PFSK-1 (cell line): Measurements from ENCODE around the gene PSMB2.

ENCODE experiments used
- FOXP2 ChIP-seq: optimal IDR thresholded peaks from 2 replicates; pipeline ENCODE3; 2011; ENCODE audit warnings: borderline replicate concordance, control low read depth, inconsistent platforms; ENCODE audit not compliant: insufficient read depth; ENCODE audit errors: extremely low read length, extremely low read depth
- POLR2AphosphoS5 ChIP-seq: IDR thresholded peaks from 2 replicates; pipeline ENCODE4 v1.6.1; 2012; ENCODE audit warnings: low read depth, mild to moderate bottlenecking, control low read depth, low read length, moderate library complexity
- SIN3A ChIP-seq: IDR thresholded peaks from 2 replicates; pipeline ENCODE4 v1.6.1; 2012; ENCODE audit warnings: mild to moderate bottlenecking, low read length, moderate library complexity, borderline replicate concordance; ENCODE audit not compliant: insufficient read depth
- TAF1 ChIP-seq: IDR thresholded peaks from 2 replicates; pipeline ENCODE4 v1.6.1; 2012; ENCODE audit warnings: low read length, control low read depth, borderline replicate concordance; ENCODE audit not compliant: insufficient read depth
- TF ChIP-seq, protein P1 (sequence below), 2 experiments: IDR thresholded peaks; 2 replicates each; pipeline versions ENCODE4 v1.6.1 to v1.8.0; 2011 to 2012; ENCODE audit warnings: low read depth in 2 of 2, low read length in 2 of 2, control low read depth in 1 of 2, inconsistent platforms in 1 of 2, mild to moderate bottlenecking in 1 of 2, moderate library complexity in 1 of 2; ENCODE audit not compliant: insufficient read depth in 1 of 2

PSMB2 gene

DNA sequence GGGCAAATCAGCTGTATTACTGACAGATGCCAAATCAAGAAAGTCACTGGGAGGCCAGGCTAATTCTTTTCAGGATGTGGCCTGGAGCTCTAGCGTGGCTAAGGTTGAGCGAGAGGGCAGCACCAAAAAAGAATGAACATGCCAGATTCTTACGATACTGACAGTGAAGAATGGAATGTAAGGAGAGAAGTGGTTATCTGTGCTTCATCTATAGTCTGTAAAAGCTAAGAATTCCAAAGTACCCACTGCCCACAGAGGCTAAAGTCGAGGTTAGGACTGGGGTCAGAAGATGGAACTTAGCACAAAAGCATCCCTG is 35.5 kb downstream of the PSMB2 start:
- TF ChIP-seq, protein P1, sequence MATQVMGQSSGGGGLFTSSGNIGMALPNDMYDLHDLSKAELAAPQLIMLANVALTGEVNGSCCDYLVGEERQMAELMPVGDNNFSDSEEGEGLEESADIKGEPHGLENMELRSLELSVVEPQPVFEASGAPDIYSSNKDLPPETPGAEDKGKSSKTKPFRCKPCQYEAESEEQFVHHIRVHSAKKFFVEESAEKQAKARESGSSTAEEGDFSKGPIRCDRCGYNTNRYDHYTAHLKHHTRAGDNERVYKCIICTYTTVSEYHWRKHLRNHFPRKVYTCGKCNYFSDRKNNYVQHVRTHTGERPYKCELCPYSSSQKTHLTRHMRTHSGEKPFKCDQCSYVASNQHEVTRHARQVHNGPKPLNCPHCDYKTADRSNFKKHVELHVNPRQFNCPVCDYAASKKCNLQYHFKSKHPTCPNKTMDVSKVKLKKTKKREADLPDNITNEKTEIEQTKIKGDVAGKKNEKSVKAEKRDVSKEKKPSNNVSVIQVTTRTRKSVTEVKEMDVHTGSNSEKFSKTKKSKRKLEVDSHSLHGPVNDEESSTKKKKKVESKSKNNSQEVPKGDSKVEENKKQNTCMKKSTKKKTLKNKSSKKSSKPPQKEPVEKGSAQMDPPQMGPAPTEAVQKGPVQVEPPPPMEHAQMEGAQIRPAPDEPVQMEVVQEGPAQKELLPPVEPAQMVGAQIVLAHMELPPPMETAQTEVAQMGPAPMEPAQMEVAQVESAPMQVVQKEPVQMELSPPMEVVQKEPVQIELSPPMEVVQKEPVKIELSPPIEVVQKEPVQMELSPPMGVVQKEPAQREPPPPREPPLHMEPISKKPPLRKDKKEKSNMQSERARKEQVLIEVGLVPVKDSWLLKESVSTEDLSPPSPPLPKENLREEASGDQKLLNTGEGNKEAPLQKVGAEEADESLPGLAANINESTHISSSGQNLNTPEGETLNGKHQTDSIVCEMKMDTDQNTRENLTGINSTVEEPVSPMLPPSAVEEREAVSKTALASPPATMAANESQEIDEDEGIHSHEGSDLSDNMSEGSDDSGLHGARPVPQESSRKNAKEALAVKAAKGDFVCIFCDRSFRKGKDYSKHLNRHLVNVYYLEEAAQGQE (IDR thresholded peaks at IDR 0.05; ENCODE audit: insufficient read depth in 1 of 2, low read depth in 2 of 2, low read length in 2 of 2): no peak
- TF ChIP-seq FOXP2 (no peak), TAF1 (no peak), POLR2AphosphoS5 (no peak), SIN3A (no peak)

DNA sequence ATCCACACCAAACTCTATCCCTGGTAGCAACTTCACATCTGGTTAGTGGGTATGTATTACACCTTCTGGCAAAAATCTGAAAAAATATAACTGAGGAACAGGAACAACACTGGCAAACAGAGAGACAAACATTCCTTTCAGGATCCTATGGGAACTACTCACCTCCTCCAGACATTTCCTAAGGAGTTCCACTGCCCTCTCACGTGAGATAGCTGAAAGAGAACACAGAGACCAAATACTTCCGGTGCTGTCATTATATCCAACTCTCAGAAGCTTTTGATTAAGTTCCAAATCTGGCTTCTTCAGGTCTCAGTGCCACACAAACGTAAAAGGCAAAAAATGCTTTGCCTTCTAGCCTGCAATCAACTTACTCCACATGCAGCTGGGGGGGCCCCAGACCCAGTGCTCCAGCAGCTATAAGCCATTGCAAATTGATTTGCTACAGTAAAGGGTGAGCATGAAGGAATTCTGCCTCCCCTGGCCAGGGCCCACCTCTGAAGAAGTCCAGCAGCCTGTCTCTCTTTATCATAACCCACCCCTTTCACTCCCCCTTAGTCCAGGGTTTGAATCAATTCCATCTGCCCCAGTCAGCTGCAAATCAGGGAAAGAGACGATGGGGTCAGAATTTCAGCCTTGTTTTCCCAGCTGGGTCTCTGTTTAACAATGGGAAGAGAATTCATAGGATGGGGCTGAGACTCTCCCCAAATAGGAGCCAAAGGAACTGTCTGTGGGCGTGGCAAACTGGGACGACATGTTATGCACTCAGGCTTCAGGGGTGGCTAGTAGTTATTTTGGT is 36.1 kb downstream of the PSMB2 start:
- TF ChIP-seq TAF1 (no peak), FOXP2 (no peak), SIN3A (no peak)
- TF ChIP-seq, protein P1 (IDR thresholded peaks at IDR 0.05; ENCODE audit: insufficient read depth in 1 of 2, low read depth in 2 of 2, low read length in 2 of 2): no peak

DNA sequence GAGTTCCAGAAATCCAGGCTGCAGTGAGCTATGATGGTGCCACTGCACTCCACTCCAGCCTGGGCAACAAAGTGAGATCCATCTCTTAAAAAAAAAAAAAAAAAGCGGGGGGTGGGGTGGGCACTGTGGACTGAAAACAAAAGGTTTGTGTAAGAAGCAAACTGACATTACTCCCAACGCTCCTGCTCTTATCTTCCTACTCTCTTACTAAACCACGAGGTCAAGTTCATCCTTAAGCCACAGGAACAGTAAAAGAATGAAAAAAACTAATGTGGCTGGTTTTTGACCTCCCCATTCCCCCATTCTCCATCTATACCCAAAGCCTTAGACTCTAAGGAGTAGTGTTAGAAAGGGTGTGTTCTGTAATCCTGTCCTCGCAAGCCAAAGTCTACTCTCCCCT is 37.4 kb downstream of the PSMB2 start:
- TF ChIP-seq FOXP2: no peak
- TF ChIP-seq, protein P1 (IDR thresholded peaks at IDR 0.05; ENCODE audit: insufficient read depth in 1 of 2, low read depth in 2 of 2, low read length in 2 of 2): no peak
- TF ChIP-seq TAF1: no peak
- no peak for TF ChIP-seq SIN3A
- no peak for TF ChIP-seq POLR2AphosphoS5

DNA sequence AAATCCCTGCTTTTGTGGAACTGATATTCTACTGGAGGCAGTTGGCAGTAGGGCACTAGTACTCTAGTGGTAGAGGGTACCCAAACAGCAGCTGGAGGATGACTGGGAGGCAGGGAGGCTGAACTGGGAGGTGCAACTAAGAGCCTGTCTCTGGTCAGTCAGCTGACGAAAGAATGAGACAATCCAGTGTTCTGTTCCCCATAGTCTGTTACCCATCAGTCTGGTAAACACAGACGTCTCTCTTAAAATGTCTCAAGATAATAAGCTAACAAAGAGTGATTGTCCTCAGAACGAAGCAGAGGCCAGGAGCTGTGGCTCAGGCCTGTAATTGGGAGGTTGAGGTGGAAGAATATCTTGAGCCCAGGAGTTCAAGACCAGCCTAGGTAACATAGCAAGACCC is 37.9 kb downstream of the PSMB2 start:
- TF ChIP-seq POLR2AphosphoS5: no peak
- no peak for TF ChIP-seq FOXP2
- TF ChIP-seq, protein P1 (IDR thresholded peaks at IDR 0.05; ENCODE audit: insufficient read depth in 1 of 2, low read depth in 2 of 2, low read length in 2 of 2): no peak
- no peak for TF ChIP-seq TAF1
- TF ChIP-seq SIN3A: no peak

DNA sequence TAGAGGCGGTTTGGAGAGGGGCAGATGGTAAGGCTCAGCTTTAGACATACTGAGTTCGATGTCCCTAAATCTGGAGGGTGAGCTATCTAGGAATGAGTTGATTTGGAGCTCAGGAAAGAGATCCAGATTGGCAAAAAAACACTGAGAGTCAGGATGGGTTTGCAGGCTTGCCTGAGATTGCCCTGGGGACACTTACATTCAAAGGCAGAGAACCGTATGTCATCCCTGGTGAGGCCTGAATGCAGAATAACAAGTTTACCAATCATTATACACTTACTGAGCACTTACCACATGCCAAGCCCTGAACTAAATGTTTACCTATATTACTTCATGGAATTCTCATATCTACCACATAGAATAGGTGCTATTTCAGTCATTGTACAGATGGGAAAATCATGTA is 40.7 kb downstream of the PSMB2 start:
- TF ChIP-seq FOXP2: no peak
- TF ChIP-seq POLR2AphosphoS5: no peak
- TF ChIP-seq, protein P1 (IDR thresholded peaks at IDR 0.05; ENCODE audit: insufficient read depth in 1 of 2, low read depth in 2 of 2, low read length in 2 of 2): no peak
- TF ChIP-seq TAF1: no peak
- no peak for TF ChIP-seq SIN3A
